ENCODE measurements around the gene ZNF550.

DNA sequence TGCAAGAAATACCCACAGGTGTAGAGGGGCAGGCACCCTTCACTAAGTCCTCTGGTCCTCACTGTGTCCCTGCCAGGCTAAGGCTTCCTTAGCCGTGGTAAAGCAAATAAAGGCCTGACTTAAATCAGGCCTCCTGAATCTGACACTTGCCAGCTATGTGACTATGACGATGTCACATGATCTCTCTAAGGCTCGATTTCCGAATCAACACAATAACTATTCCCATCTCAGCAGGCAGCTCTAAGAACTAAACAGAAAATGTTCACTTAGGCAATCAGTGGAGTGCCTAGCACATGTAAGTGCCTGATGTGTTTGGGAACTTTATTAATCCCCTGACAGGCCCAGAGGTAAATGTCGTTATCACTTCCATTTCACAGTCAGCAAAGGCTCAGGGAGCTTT, 2.0 kb downstream of the ZNF550 start:
- TF ChIP-seq, protein P1, sequence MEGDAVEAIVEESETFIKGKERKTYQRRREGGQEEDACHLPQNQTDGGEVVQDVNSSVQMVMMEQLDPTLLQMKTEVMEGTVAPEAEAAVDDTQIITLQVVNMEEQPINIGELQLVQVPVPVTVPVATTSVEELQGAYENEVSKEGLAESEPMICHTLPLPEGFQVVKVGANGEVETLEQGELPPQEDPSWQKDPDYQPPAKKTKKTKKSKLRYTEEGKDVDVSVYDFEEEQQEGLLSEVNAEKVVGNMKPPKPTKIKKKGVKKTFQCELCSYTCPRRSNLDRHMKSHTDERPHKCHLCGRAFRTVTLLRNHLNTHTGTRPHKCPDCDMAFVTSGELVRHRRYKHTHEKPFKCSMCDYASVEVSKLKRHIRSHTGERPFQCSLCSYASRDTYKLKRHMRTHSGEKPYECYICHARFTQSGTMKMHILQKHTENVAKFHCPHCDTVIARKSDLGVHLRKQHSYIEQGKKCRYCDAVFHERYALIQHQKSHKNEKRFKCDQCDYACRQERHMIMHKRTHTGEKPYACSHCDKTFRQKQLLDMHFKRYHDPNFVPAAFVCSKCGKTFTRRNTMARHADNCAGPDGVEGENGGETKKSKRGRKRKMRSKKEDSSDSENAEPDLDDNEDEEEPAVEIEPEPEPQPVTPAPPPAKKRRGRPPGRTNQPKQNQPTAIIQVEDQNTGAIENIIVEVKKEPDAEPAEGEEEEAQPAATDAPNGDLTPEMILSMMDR (conservative IDR thresholded peaks at IDR 0.05): no peak
- no peak for TF ChIP-seq EZH2 (IDR thresholded peaks at IDR 0.05; ENCODE audit: low read depth)
